Urinary bladder (tissue), 4 donors: ENCODE measurements around the gene EBF4. TPM values are rescaled to one million over a fixed set of nuclear protein-coding genes. Genes with fewer than 3 reads are reported as not detected.
"Not testable (repeated sequence)": the region's sequence is repeated elsewhere in the genome, so short reads cannot be mapped to it uniquely, and the experiment has no call there.

ENCODE experiments used
- DNase-seq: peaks from one replicate; pipeline ENCODE4 v3.0.0-alpha.2; 2015; ENCODE audit errors: extremely low spot score
- H3K27ac ChIP-seq: one replicate; pipeline ENCODE4 v1.5.1; 2013; ENCODE audit warnings: low read depth, mild to moderate bottlenecking, moderate library complexity
- H3K36me3 ChIP-seq: one replicate; pipeline ENCODE4 v1.6.1; 2013; ENCODE audit warnings: mild to moderate bottlenecking, moderate library complexity; ENCODE audit not compliant: insufficient read depth
- H3K4me1 ChIP-seq: one replicate; pipeline ENCODE4 v1.6.1; 2013; ENCODE audit warnings: mild to moderate bottlenecking, moderate library complexity; ENCODE audit not compliant: insufficient read depth
- H3K4me3 ChIP-seq: one replicate; pipeline ENCODE4 v1.5.1; 2013; ENCODE audit warnings: low read depth, low read length
- WGBS: extraction: QIAGEN DNeasy Blood & Tissue Kit; methylation state at CpG from one replicate; pipeline ENCODE4 v1.1.7; 2013; 5-methylcytosine and 5-hydroxymethylcytosine counted together
- polyA plus RNA-seq: library from polyadenylated mRNA; stranded (reverse); fragments of 200-250 nt; gene quantifications from one replicate; pipeline ENCODE4 v1.2.3, GENCODE V29; 2013
- total RNA-seq: library from RNA; depleted of rRNA; stranded (reverse); fragments of >200 nt; gene quantifications from one replicate; pipeline ENCODE4 v1.2.3, GENCODE V29; 2014
- donor health status: healthy with polysubstance abuse.
- donor health status: healthy.

Gene EBF4
- total and polyA plus RNA-seq, 2 donors, result 9.3 to 28.9 TPM

- Histone ChIP-seq H3K36me3 (no peaks in the 10 kb centered on the region), H3K4me3 (no peak overlapping the region), H3K4me1 (no peaks in the 10 kb centered on the region), H3K27ac (no peak overlapping the region)
- DNase-seq, result no peak
- 89% methylated on average over 19 of the region's 19 CpGs for WGBS
Measured at GRCh38 chr20:2798095-2798805, 105.7 kb downstream of the EBF4 start.

GRCh38 chr20:2798814-2799213 lies 106.2 kb downstream of the EBF4 start:
- Histone ChIP-seq H3K36me3 (no peaks in the 10 kb centered on the region), H3K27ac (no peak overlapping the region), H3K4me3 (no peak overlapping the region), H3K4me1 (no peaks in the 10 kb centered on the region)
- no peak for DNase-seq
- WGBS, result 80% methylated on average over 6 of the region's 6 CpGs

GRCh38 chr20:2799271-2799670 lies 106.7 kb downstream of the EBF4 start:
- 38% methylated on average over 9 of the region's 9 CpGs for WGBS
- no peak for DNase-seq
- no peaks in the 10 kb centered on the region for H3K4me1 ChIP-seq
- no peaks in the 10 kb centered on the region for H3K36me3 ChIP-seq
- H3K4me3 ChIP-seq, result no peak overlapping the region
- no peak overlapping the region for H3K27ac ChIP-seq

- no peak for DNase-seq
- Histone ChIP-seq H3K4me3 (peak overlapping the region; percentile 27), H3K36me3 (no peaks in the 10 kb centered on the region), H3K4me1 (no peaks in the 10 kb centered on the region), H3K27ac (no peak overlapping the region)
- 2% methylated on average over 61 of the region's 61 CpGs for WGBS
Measured at GRCh38 chr20:2799688-2800520, 107.3 kb downstream of the EBF4 start.

GRCh38 chr20:2800521-2801285 lies 108.1 kb downstream of the EBF4 start, which contains the start of gene CPXM1:
Gene CPXM1 (minus strand): TSS chr20:2800627. CDS start chr20:2800572, 55 bp downstream.
- Histone ChIP-seq H3K27ac (no peak within 1 kb of the TSS), H3K36me3 (no peaks in the 10 kb centered on the region), H3K4me3 (peak within 1 kb of the TSS; percentile 27), H3K4me1 (no peaks in the 10 kb centered on the region)
- no peak for DNase-seq
- 2% methylated on average over 52 of the region's 52 CpGs for WGBS

GRCh38 chr20:2801286-2801728 lies 108.7 kb downstream of the EBF4 start:
- 20% methylated on average over 13 of the region's 13 CpGs for WGBS
- no peak for DNase-seq
- no peak overlapping the region for H3K4me3 ChIP-seq

GRCh38 chr20:2804041-2804828 lies 111.7 kb downstream of the EBF4 start:
- no peaks in the 10 kb centered on the region for H3K36me3 ChIP-seq
- WGBS, result 52% methylated on average over 16 of the region's 16 CpGs
- no peak overlapping the region for H3K4me3 ChIP-seq
- H3K4me1 ChIP-seq, result no peaks in the 10 kb centered on the region
- no peak for DNase-seq
- H3K27ac ChIP-seq, result no peak overlapping the region

More at GRCh38 chr20:2801286-2801728, 108.7 kb downstream of the EBF4 start:
- Histone ChIP-seq H3K36me3 (no peaks in the 10 kb centered on the region), H3K4me1 (no peaks in the 10 kb centered on the region), H3K27ac (no peak overlapping the region)

- Histone ChIP-seq H3K36me3 (no peaks in the 10 kb centered on the region), H3K4me1 (no peaks in the 10 kb centered on the region), H3K4me3 (no peak overlapping the region), H3K27ac (no peak overlapping the region)
- DNase-seq, result no peak
- 20% methylated on average over 49 of the region's 49 CpGs for WGBS
Measured at GRCh38 chr20:2804852-2805688, 112.5 kb downstream of the EBF4 start.

GRCh38 chr20:2805689-2806350 lies 113.2 kb downstream of the EBF4 start:
- Histone ChIP-seq H3K4me1 (no peaks in the 10 kb centered on the region), H3K27ac (no peak overlapping the region), H3K4me3 (no peak overlapping the region), H3K36me3 (no peaks in the 10 kb centered on the region)
- DNase-seq, result no peak
- 49% methylated on average over 22 of the region's 22 CpGs for WGBS

GRCh38 chr20:2806351-2806701 lies 113.7 kb downstream of the EBF4 start:
- Histone ChIP-seq H3K4me1 (no peaks in the 10 kb centered on the region), H3K36me3 (no peaks in the 10 kb centered on the region), H3K27ac (no peak overlapping the region), H3K4me3 (no peak overlapping the region)
- DNase-seq, result no peak
- 60% methylated on average over 4 of the region's 4 CpGs for WGBS

- no peak overlapping the region for H3K4me3 ChIP-seq
- WGBS, result 82% methylated on average over 4 of the region's 4 CpGs
- H3K27ac ChIP-seq, result no peak overlapping the region
- no peaks in the 10 kb centered on the region for H3K4me1 ChIP-seq
- DNase-seq, result no peak
- no peaks in the 10 kb centered on the region for H3K36me3 ChIP-seq
Measured at GRCh38 chr20:2807019-2807418, 114.4 kb downstream of the EBF4 start.

- H3K4me3 ChIP-seq, H3K4me1 ChIP-seq, H3K36me3 ChIP-seq, DNase-seq, H3K27ac ChIP-seq: not testable (repeated sequence)
- WGBS, result 76% methylated on average over 9 of the region's 9 CpGs
Measured at GRCh38 chr20:2807929-2808328, 115.3 kb downstream of the EBF4 start.
